ENCODE measurements around the gene B3GNT7.
"Not testable (repeated sequence)": the region's sequence is repeated elsewhere in the genome, so short reads cannot be mapped to it uniquely, and the experiment has no call there.

Gene B3GNT7

GRCh38 chr2:231429152-231429551 lies 33.6 kb downstream of the B3GNT7 start:
- TF ChIP-seq ZNF830 (tag by site-specific recombination; IDR thresholded peaks at IDR 0.05; ENCODE audit: low read depth) = no peak
- no peak for TF ChIP-seq ZNF521 (tag by site-specific recombination; IDR thresholded peaks at IDR 0.05)
- POLR2A ChIA-PET = interaction anchor here (0.7 kb wide), 1 partner anchor 35 kb away, joined by 3 read pairs; the partner anchor contains the start of gene NCL
- H3K9me3 ChIP-seq (ENCODE audit: control insufficient read depth, insufficient read depth, low read depth, low read length) = no peaks in the 10 kb centered on the region
- no peak overlapping the region for H3K27ac ChIP-seq (ENCODE audit: extremely low read depth, low read depth, low read length)
- H3K4me3 ChIP-seq (ENCODE audit: low read depth, low read length) = no peak overlapping the region
- CTCF ChIA-PET = interaction anchor here (0.6 to 2.3 kb wide), 7 partner anchors 14 to 839 kb away, joined by 3 to 7 read pairs (median 4); no protein-coding TSS in a partner anchor
- H3K36me3 ChIP-seq (ENCODE audit: control insufficient read depth in 2 of 2, insufficient read depth in 1 of 2, low read length in 2 of 2) = no peaks in the 10 kb centered on the region
- H3K4me1 ChIP-seq (ENCODE audit: control insufficient read depth, insufficient read depth, low read length) = no peaks in the 10 kb centered on the region

DNA sequence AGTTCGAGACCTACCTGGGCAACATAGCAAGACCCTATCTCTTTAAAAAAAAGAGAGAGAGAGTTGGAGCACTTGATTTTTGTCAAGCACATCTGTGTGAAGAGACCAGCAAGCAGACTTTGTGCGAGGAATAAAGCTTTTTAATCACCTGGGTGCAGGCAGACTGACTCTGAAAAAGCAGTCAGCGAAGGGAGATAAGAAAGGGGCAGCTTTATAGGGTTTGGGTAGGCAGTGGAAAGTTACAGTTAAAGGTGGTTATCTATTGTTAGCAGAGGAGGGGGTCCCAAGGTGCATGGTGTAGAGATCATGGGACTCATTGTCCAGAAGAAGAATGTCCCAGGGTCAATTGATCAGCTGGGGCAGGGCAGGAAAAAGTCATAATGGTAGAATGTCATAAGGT lies 34.4 kb downstream of the B3GNT7 start:
- no peaks in the 10 kb centered on the region for H3K36me3 ChIP-seq (ENCODE audit: control insufficient read depth in 2 of 2, insufficient read depth in 1 of 2, low read length in 2 of 2)
- no peaks in the 10 kb centered on the region for H3K4me1 ChIP-seq (ENCODE audit: control insufficient read depth, insufficient read depth, low read length)
- no peak overlapping the region for H3K27ac ChIP-seq (ENCODE audit: extremely low read depth, low read depth, low read length)
- no peak for TF ChIP-seq ZNF184 (tag by site-specific recombination; IDR thresholded peaks at IDR 0.05)
- TF ChIP-seq OSR2 (tag by site-specific recombination; IDR thresholded peaks at IDR 0.05) = no peak
- TF ChIP-seq ZNF664 (tag by site-specific recombination; IDR thresholded peaks at IDR 0.05) = no peak
- TF ChIP-seq, protein P1, sequence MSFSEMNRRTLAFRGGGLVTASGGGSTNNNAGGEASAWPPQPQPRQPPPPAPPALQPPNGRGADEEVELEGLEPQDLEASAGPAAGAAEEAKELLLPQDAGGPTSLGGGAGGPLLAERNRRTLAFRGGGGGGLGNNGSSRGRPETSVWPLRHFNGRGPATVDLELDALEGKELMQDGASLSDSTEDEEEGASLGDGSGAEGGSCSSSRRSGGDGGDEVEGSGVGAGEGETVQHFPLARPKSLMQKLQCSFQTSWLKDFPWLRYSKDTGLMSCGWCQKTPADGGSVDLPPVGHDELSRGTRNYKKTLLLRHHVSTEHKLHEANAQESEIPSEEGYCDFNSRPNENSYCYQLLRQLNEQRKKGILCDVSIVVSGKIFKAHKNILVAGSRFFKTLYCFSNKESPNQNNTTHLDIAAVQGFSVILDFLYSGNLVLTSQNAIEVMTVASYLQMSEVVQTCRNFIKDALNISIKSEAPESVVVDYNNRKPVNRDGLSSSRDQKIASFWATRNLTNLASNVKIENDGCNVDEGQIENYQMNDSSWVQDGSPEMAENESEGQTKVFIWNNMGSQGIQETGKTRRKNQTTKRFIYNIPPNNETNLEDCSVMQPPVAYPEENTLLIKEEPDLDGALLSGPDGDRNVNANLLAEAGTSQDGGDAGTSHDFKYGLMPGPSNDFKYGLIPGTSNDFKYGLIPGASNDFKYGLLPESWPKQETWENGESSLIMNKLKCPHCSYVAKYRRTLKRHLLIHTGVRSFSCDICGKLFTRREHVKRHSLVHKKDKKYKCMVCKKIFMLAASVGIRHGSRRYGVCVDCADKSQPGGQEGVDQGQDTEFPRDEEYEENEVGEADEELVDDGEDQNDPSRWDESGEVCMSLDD (tag by site-specific recombination; IDR thresholded peaks at IDR 0.05) = no peak
- no peak for TF ChIP-seq SP3 (tag by site-specific recombination; IDR thresholded peaks at IDR 0.05)
- TF ChIP-seq ZNF202 (tag by site-specific recombination; IDR thresholded peaks at IDR 0.05; ENCODE audit: borderline replicate concordance) = no peak
- TF ChIP-seq ZNF501 (tag by site-specific recombination; IDR thresholded peaks at IDR 0.05) = no peak
- TF ChIP-seq YY2 (tag by site-specific recombination; IDR thresholded peaks at IDR 0.05) = no peak
- TF ChIP-seq ZNF341 (tag by site-specific recombination; IDR thresholded peaks at IDR 0.05; ENCODE audit: low read depth) = no peak
- no peak for TF ChIP-seq ZNF426 (tag by site-specific recombination; IDR thresholded peaks at IDR 0.05)
- TF ChIP-seq ZNF37A (tag by site-specific recombination; IDR thresholded peaks at IDR 0.05) = no peak
- no peak for TF ChIP-seq ZBTB48 (tag by site-specific recombination; IDR thresholded peaks at IDR 0.05)
- TF ChIP-seq ZSCAN16 (tag by site-specific recombination; IDR thresholded peaks at IDR 0.05) = no peak
- TF ChIP-seq ZNF433 (tag by site-specific recombination; IDR thresholded peaks at IDR 0.05; ENCODE audit: low read depth) = no peak
- no peak for TF ChIP-seq TCF7L2 (IDR thresholded peaks at IDR 0.05; ENCODE audit: borderline replicate concordance, low read depth, low read length)
- no peak for TF ChIP-seq GFI1B (tag by site-specific recombination; IDR thresholded peaks at IDR 0.05)
- TF ChIP-seq ZNF792 (tag by site-specific recombination; IDR thresholded peaks at IDR 0.05) = no peak
- TF ChIP-seq ZBTB17 (tag by site-specific recombination; IDR thresholded peaks at IDR 0.05) = no peak
- CTCF ChIA-PET = interaction anchor here (0.6 to 2.3 kb wide), 8 partner anchors 13 to 202 kb away, joined by 3 to 7 read pairs (median 4); no protein-coding TSS in a partner anchor
- POLR2A ChIA-PET = no interaction called here
- no peak overlapping the region for H3K4me3 ChIP-seq (ENCODE audit: low read depth, low read length)
- no peaks in the 10 kb centered on the region for H3K9me3 ChIP-seq (ENCODE audit: control insufficient read depth, insufficient read depth, low read depth, low read length)

- H3K4me1 ChIP-seq (ENCODE audit: control insufficient read depth, insufficient read depth, low read length); H3K36me3 ChIP-seq (ENCODE audit: control insufficient read depth in 2 of 2, insufficient read depth in 1 of 2, low read length in 2 of 2); H3K27ac ChIP-seq (ENCODE audit: extremely low read depth, low read depth, low read length); H3K9me3 ChIP-seq (ENCODE audit: control insufficient read depth, insufficient read depth, low read depth, low read length); H3K4me3 ChIP-seq (ENCODE audit: low read depth, low read length); POLR2A ChIA-PET: not testable (repeated sequence)
- CTCF ChIA-PET = interaction anchor here (0.8 to 2.3 kb wide), 2 partner anchors 21 to 203 kb away, joined by 4 to 7 read pairs; no protein-coding TSS in a partner anchor
Measured at GRCh38 chr2:231430437-231430836, 34.9 kb downstream of the B3GNT7 start.

Data from HEK293 (cell line).